ENCODE results near the gene ARPC1B. TPM values are rescaled to one million over a fixed set of nuclear protein-coding genes. Genes with fewer than 3 reads are reported as not detected.

Gene ARPC1B
- total and polyA plus RNA-seq, 2 of the 4 experiments (the other 2 are of a cell fraction): 351 to 488 TPM

GRCh38 chr7:99359465-99360154 is 14.9 kb upstream of the ARPC1B start:
- H4K8ac ChIP-seq (ENCODE audit: low read depth in 2 of 2, low read length in 2 of 2): no peak overlapping the region
- ChIA-PET POLR2A (ENCODE audit: unreplicated experiment) (no interaction called here), CTCF (interaction anchor here (0.6 kb wide), 1 partner anchor 63 kb away, joined by 4 read pairs; no protein-coding TSS in a partner anchor)
- no peak overlapping the region for H2AK9ac ChIP-seq (replicated peaks; ENCODE audit: low read depth, low read length, poor library complexity)
- H2AK5ac ChIP-seq (ENCODE audit: low read depth, low read length): no peak overlapping the region
- ATAC-seq (ENCODE audit: low read depth) (no peak), DNase-seq (no peak)
- H3K9ac ChIP-seq (ENCODE audit: low read depth, low read length): no peak overlapping the region
- no peak overlapping the region for H2AFZ ChIP-seq (replicated peaks; ENCODE audit: low read length, poor library complexity)
- in situ Hi-C loops (cut with MboI; ENCODE audit: low sequenced_read_pairs): no loop called here
- H3K4me1 ChIP-seq (ENCODE audit: control insufficient read depth, insufficient read depth, low read length): peaks cover 2% of the 10 kb centered on the region; the same call in 1 of the 2 replicates
- BruUV-seq (replicated peaks): no TSS peak
- TF ChIP-seq MXI1 (IDR thresholded peaks at IDR 0.05; ENCODE audit: borderline replicate concordance, low read depth, low read length) (no peak), MAZ (IDR thresholded peaks at IDR 0.05; ENCODE audit: borderline replicate concordance, low read depth, low read length) (no peak)
- no peak overlapping the region for H3K18ac ChIP-seq (ENCODE audit: low read depth, low read length)
- no peak overlapping the region for H3K27ac ChIP-seq (ENCODE audit: insufficient read depth, low read length)
- no peak overlapping the region for H2BK15ac ChIP-seq (ENCODE audit: low read depth, low read length)
- 95% methylated on average over 15 of the region's 22 CpGs; no CpG with 5 or more reads in 1 of the 2 experiments for WGBS, 2 experiments (ENCODE audit: extremely low coverage in 2 of 2, insufficient read length in 1 of 2)
- H3K79me1 ChIP-seq (ENCODE audit: low read depth in 1 of 2, low read length in 2 of 2): peaks cover 10 to 30% of the 10 kb centered on the region in 2 experiments
- no peaks in the 10 kb centered on the region for H3K9me3 ChIP-seq (ENCODE audit: control insufficient read depth, insufficient read depth, low read length)
- peaks cover 45% of the 10 kb centered on the region for H3K36me3 ChIP-seq (ENCODE audit: control insufficient read depth, insufficient read depth, low read length)
- no peak overlapping the region for H2BK5ac ChIP-seq (ENCODE audit: low read depth, low read length, poor library complexity, severe bottlenecking)
- H3K9me1 ChIP-seq (ENCODE audit: insufficient read depth, low read length): peaks cover 9% of the 10 kb centered on the region
- no peak overlapping the region for H3K4me3 ChIP-seq (ENCODE audit: insufficient read depth, low read depth, low read length)
- intact Hi-C loops (cut with micrococcal nuclease): no loop called here
- dilution Hi-C loops (cut with HindIII; ENCODE audit: low sequenced_read_pairs, unreplicated experiment): no loop called here
- no peaks in the 10 kb centered on the region for H3K27me3 ChIP-seq (ENCODE audit: control insufficient read depth, insufficient read depth, low read length)
- no peak overlapping the region for H4K91ac ChIP-seq (ENCODE audit: insufficient read depth, low read depth, low read length)
- H3K23ac ChIP-seq (ENCODE audit: low read depth, low read length): no peak overlapping the region
- H2BK120ac ChIP-seq (ENCODE audit: low read depth, low read length): no peak overlapping the region
- H3K56ac ChIP-seq (ENCODE audit: extremely low read depth, insufficient read depth, low read length): no peak overlapping the region
- peaks cover 20% of the 10 kb centered on the region for H4K20me1 ChIP-seq (ENCODE audit: insufficient read depth, low read length)
- no peak overlapping the region for H2BK20ac ChIP-seq (ENCODE audit: low read depth, low read length)
- H3K4me2 ChIP-seq (ENCODE audit: low read depth, low read length): no peak overlapping the region
- no peak overlapping the region for H3K4ac ChIP-seq (ENCODE audit: low read depth, low read length)
- H4K5ac ChIP-seq (ENCODE audit: low read depth, low read length): no peak overlapping the region
- H3K14ac ChIP-seq (replicated peaks; ENCODE audit: low read depth, low read length): no peak overlapping the region
